ENCODE measurements around the gene PEF1. TPM values are rescaled to one million over a fixed set of nuclear protein-coding genes. Genes with fewer than 3 reads are reported as not detected.

Gene PEF1
- total RNA-seq, 1 donor from 2014 or later = 43.8 TPM

- H3K9me3 Mint-ChIP-seq = no peaks in the 10 kb centered on the region
- no peak overlapping the region for H3K4me3 Mint-ChIP-seq
- no peaks in the 10 kb centered on the region for H3K27me3 Mint-ChIP-seq (ENCODE audit: low read depth)
- H3K36me3 Mint-ChIP-seq = peaks cover 21% of the 10 kb centered on the region
- H3K4me1 Mint-ChIP-seq = peaks cover 34% of the 10 kb centered on the region
- H3K27ac Mint-ChIP-seq = peak overlapping the region; percentile 47
- no peak for TF ChIP-seq CTCF (IDR thresholded peaks at IDR 0.05; ENCODE audit: unreplicated experiment)
- DNase-seq (ENCODE audit: low spot score in 2 of 2, unreplicated experiment in 2 of 2) = no peak
Measured at GRCh38 chr1:31584869-31585735, 59.6 kb downstream of the PEF1 start.

- no peak overlapping the region for H3K4me3 Mint-ChIP-seq
- DNase-seq (ENCODE audit: low spot score in 2 of 2, unreplicated experiment in 2 of 2) = peak in 1 of 2 experiments; percentile 72
- H3K36me3 Mint-ChIP-seq = peaks cover 21% of the 10 kb centered on the region
- no peak overlapping the region for H3K27ac Mint-ChIP-seq
- H3K4me1 Mint-ChIP-seq = peaks cover 32% of the 10 kb centered on the region
- no peaks in the 10 kb centered on the region for H3K27me3 Mint-ChIP-seq (ENCODE audit: low read depth)
- no peaks in the 10 kb centered on the region for H3K9me3 Mint-ChIP-seq
- TF ChIP-seq CTCF (IDR thresholded peaks at IDR 0.05; ENCODE audit: unreplicated experiment) = no peak
Measured at GRCh38 chr1:31583995-31584868, 60.4 kb downstream of the PEF1 start.

GRCh38 chr1:31583082-31583994, 61.3 kb downstream of the PEF1 start:
- Mint-ChIP-seq H3K9me3 (no peaks in the 10 kb centered on the region), H3K36me3 (peaks cover 21% of the 10 kb centered on the region), H3K4me3 (no peak overlapping the region), H3K4me1 (peaks cover 29% of the 10 kb centered on the region), H3K27ac (no peak overlapping the region), H3K27me3 (ENCODE audit: low read depth) (no peaks in the 10 kb centered on the region)
- no peak for TF ChIP-seq CTCF (IDR thresholded peaks at IDR 0.05; ENCODE audit: unreplicated experiment)
- DNase-seq (ENCODE audit: low spot score in 2 of 2, unreplicated experiment in 2 of 2) = no peak

GRCh38 chr1:31581821-31582810, 62.6 kb downstream of the PEF1 start:
- H3K4me1 Mint-ChIP-seq = peaks cover 23% of the 10 kb centered on the region
- peaks cover 13% of the 10 kb centered on the region for H3K36me3 Mint-ChIP-seq
- TF ChIP-seq CTCF (IDR thresholded peaks at IDR 0.05; ENCODE audit: unreplicated experiment) = no peak
- no peaks in the 10 kb centered on the region for H3K9me3 Mint-ChIP-seq
- no peak for DNase-seq (ENCODE audit: low spot score in 2 of 2, unreplicated experiment in 2 of 2)
- no peaks in the 10 kb centered on the region for H3K27me3 Mint-ChIP-seq (ENCODE audit: low read depth)
- no peak overlapping the region for H3K27ac Mint-ChIP-seq
- peak overlapping the region; percentile 20 for H3K4me3 Mint-ChIP-seq
